ENCODE measurements around the gene CTNNA2.

CTNNA2 gene

GRCh38 chr2:79796641-79797040 lies 283.8 kb downstream of the CTNNA2 start:
- DNase-seq: no peak

- DNase-seq: no peak
Observed at GRCh38 chr2:79798776-79799175, 285.9 kb downstream of the CTNNA2 start.

GRCh38 chr2:79799729-79800128 lies 286.9 kb downstream of the CTNNA2 start:
- DNase-seq: no peak

- DNase-seq: no peak
Observed at GRCh38 chr2:79801082-79801481, 288.2 kb downstream of the CTNNA2 start.

- no peak for DNase-seq
Observed at GRCh38 chr2:79817288-79817687, 304.4 kb downstream of the CTNNA2 start.

- DNase-seq: no peak
Observed at GRCh38 chr2:79820281-79820680, 307.4 kb downstream of the CTNNA2 start.

GRCh38 chr2:79822136-79822535 lies 309.3 kb downstream of the CTNNA2 start:
- DNase-seq: no peak

GRCh38 chr2:79824086-79824786 lies 311.4 kb downstream of the CTNNA2 start:
- DNase-seq: no peak

GRCh38 chr2:79827881-79828280 lies 315.0 kb downstream of the CTNNA2 start:
- no peak for DNase-seq

GRCh38 chr2:79830501-79830900 lies 317.6 kb downstream of the CTNNA2 start:
- no peak for DNase-seq

- DNase-seq: no peak
Observed at GRCh38 chr2:79831961-79832360, 319.1 kb downstream of the CTNNA2 start.

GRCh38 chr2:79832511-79833234 lies 319.8 kb downstream of the CTNNA2 start:
- no peak for DNase-seq

GRCh38 chr2:79833235-79833878 lies 320.5 kb downstream of the CTNNA2 start:
- DNase-seq: no peak

GRCh38 chr2:79835911-79836310 lies 323.1 kb downstream of the CTNNA2 start:
- DNase-seq: no peak

GRCh38 chr2:79844011-79844410 lies 331.2 kb downstream of the CTNNA2 start:
- DNase-seq: no peak

- DNase-seq: no peak
Observed at GRCh38 chr2:79846878-79847277, 334.0 kb downstream of the CTNNA2 start.

- no peak for DNase-seq
Observed at GRCh38 chr2:79849241-79849640, 336.4 kb downstream of the CTNNA2 start.

GRCh38 chr2:79849949-79850348 lies 337.1 kb downstream of the CTNNA2 start:
- no peak for DNase-seq

- DNase-seq: no peak
Observed at GRCh38 chr2:79850912-79851311, 338.1 kb downstream of the CTNNA2 start.

GRCh38 chr2:79855264-79856006 lies 342.6 kb downstream of the CTNNA2 start:
- DNase-seq: no peak

GRCh38 chr2:79857888-79858287 lies 345.0 kb downstream of the CTNNA2 start:
- no peak for DNase-seq

- DNase-seq: no peak
Observed at GRCh38 chr2:79860228-79861058, 347.6 kb downstream of the CTNNA2 start.

- DNase-seq: no peak
Observed at GRCh38 chr2:79861059-79861374, 348.2 kb downstream of the CTNNA2 start.
